Esophagus muscularis mucosa (tissue), 4 donors: Measurements from ENCODE around the gene LMAN1. TPM values are rescaled to one million over a fixed set of nuclear protein-coding genes. Genes with fewer than 3 reads are reported as not detected.

Experiments
- DNase-seq: peaks from one replicate; pipeline ENCODE4 v3.0.0-alpha.2; 2017; ENCODE audit errors: extremely low spot score
- H3K27ac ChIP-seq, 4 donors: fragments of 200-600 bp; sonication (generic); replicated peaks in 1 of 4; 1 replicate in 3 of 4; 2 replicates in 1 of 4; pipeline ENCODE4 v1.5.1; 2016 to 2019; ENCODE audit warnings: mild to moderate bottlenecking in 1 of 4
- H3K27me3 ChIP-seq, 4 donors: fragments of 200-600 bp; sonication (generic); one replicate each; pipeline versions ENCODE4 v1.5.1 to v1.6.0; 2016 to 2019
- H3K36me3 ChIP-seq, 4 donors: fragments of 200-600 bp; sonication (generic); one replicate each; pipeline ENCODE4 v1.5.1; 2016 to 2019
- H3K4me1 ChIP-seq, 4 donors: fragments of 200-600 bp; sonication (generic); one replicate each; pipeline ENCODE4 v1.5.1; 2016 to 2019
- H3K4me3 ChIP-seq, 4 donors: fragments of 200-600 bp; sonication (generic); 1 replicate in 2 of 4; 2 replicates in 2 of 4; pipeline ENCODE4 v1.5.1; 2016 to 2019; ENCODE audit warnings: mild to moderate bottlenecking in 4 of 4, moderate library complexity in 1 of 4
- H3K9me3 ChIP-seq, 4 donors: fragments of 200-600 bp; sonication (generic); 1 replicate in 3 of 4; 2 replicates in 1 of 4; pipeline ENCODE4 v1.5.1; 2016 to 2019
- CTCF ChIP-seq, 3 experiments: fragments of 200-600 bp in 2 of 3; fragments of 450-650 bp in 1 of 3; sonication (generic) in 2 of 3; IDR thresholded peaks; one replicate each; pipeline ENCODE4 v1.5.1; 2017 to 2019; ENCODE audit warnings: antibody characterized with exemption in 3 of 3, mild to moderate bottlenecking in 2 of 3, moderate library complexity in 1 of 3
- EP300 ChIP-seq: sonication (generic); formaldehyde crosslinking; IDR thresholded peaks from one replicate; pipeline ENCODE4 v1.6.1; 2017; ENCODE audit warnings: antibody characterized with exemption
- POLR2A ChIP-seq: fragments of 450-650 bp; IDR thresholded peaks from one replicate; pipeline ENCODE4 v1.6.1; 2017; ENCODE audit warnings: antibody characterized with exemption, moderate library complexity, mild to moderate bottlenecking, low read depth
- POLR2AphosphoS5 ChIP-seq, 2 donors: sonication (generic); formaldehyde crosslinking; IDR thresholded peaks; one replicate each; pipeline ENCODE4 v1.6.1; 2017; ENCODE audit warnings: antibody characterized with exemption in 2 of 2
- WGBS: methylation state at CpG from one replicate; pipeline ENCODE4 v1.1.5; 2018; 5-methylcytosine and 5-hydroxymethylcytosine counted together
- intact Hi-C: fragments of 100-400 bp; cut with DNase I; formaldehyde crosslinking; loops from one replicate; pipeline ENCODE4 v1.15.1; 2023
- total RNA-seq, 4 donors: library from RNA; depleted of rRNA; stranded (reverse); fragments of >200 nt; gene quantifications; one replicate each; pipeline versions ENCODE4 v1.1.0 to v1.2.1, GENCODE V29; 2016

The LMAN1 gene
- total RNA-seq, 4 donors from 2014 or later = 51.8 to 61.4 (median 55.3) TPM

GRCh38 chr18:59393381-59393780 lies 34.3 kb upstream of the LMAN1 start:
- 74% methylated on average over 3 of the region's 3 CpGs for WGBS
- Histone ChIP-seq H3K4me1 (no peaks in the 10 kb centered on the region), H3K36me3 (no peaks in the 10 kb centered on the region), H3K27ac (no peak overlapping the region), H3K27me3 (peaks cover 0 to 8% (median 0%) of the 10 kb centered on the region in 4 donors), H3K9me3 (no peaks in the 10 kb centered on the region), H3K4me3 (no peak overlapping the region)
- intact Hi-C loops = no loop called here
- TF ChIP-seq EP300 = no peak
- no peak for TF ChIP-seq CTCF (IDR thresholded peaks at IDR 0.05)
- TF ChIP-seq POLR2A = no peak
- TF ChIP-seq POLR2AphosphoS5 (IDR thresholded peaks at IDR 0.05) = no peak
- no peak for DNase-seq

DNA sequence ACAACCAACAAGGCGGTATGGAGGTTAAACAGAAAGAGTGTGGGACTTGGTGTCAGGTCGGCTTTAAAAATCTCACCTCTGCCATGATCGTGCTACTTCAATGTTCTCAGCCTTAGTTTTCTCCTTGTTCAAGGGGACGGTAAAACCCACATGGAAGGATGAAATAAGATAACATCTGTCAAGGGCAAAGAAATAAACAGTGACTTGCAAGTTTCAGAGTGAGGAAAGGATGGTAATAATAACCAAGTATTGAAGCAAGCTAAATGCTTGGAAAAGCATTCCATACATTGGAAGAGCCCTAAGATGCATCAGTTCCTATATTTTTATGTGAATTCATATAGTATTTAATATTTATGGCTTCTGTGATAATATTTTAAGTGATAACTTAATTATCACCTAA lies 29.8 kb upstream of the LMAN1 start:
- Histone ChIP-seq H3K4me1 (no peaks in the 10 kb centered on the region), H3K27me3 (no peaks in the 10 kb centered on the region), H3K9me3 (no peaks in the 10 kb centered on the region), H3K36me3 (no peaks in the 10 kb centered on the region), H3K4me3 (no peak overlapping the region), H3K27ac (no peak overlapping the region)
- 70% methylated on average over 4 of the region's 4 CpGs for WGBS
- intact Hi-C loops = no loop called here
- no peak for TF ChIP-seq POLR2A
- TF ChIP-seq POLR2AphosphoS5 (IDR thresholded peaks at IDR 0.05) = no peak
- no peak for TF ChIP-seq CTCF (IDR thresholded peaks at IDR 0.05)
- TF ChIP-seq EP300 = no peak
- DNase-seq = no peak

GRCh38 chr18:59387687-59388565 lies 28.9 kb upstream of the LMAN1 start:
- no peak overlapping the region for H3K27ac ChIP-seq
- no peak for DNase-seq
- no peak overlapping the region for H3K4me3 ChIP-seq
- intact Hi-C loops = no loop called here
- no peaks in the 10 kb centered on the region for H3K36me3 ChIP-seq
- TF ChIP-seq EP300 (no peak), POLR2A (no peak), POLR2AphosphoS5 (IDR thresholded peaks at IDR 0.05) (no peak), CTCF (IDR thresholded peaks at IDR 0.05) (no peak)
- no peaks in the 10 kb centered on the region for H3K9me3 ChIP-seq
- H3K27me3 ChIP-seq = no peaks in the 10 kb centered on the region
- no peaks in the 10 kb centered on the region for H3K4me1 ChIP-seq
- WGBS = 78% methylated on average over 11 of the region's 11 CpGs

- Histone ChIP-seq H3K4me3 (no peak overlapping the region), H3K36me3 (no peaks in the 10 kb centered on the region), H3K4me1 (no peaks in the 10 kb centered on the region), H3K27ac (no peak overlapping the region), H3K9me3 (no peaks in the 10 kb centered on the region), H3K27me3 (no peaks in the 10 kb centered on the region)
- intact Hi-C loops = no loop called here
- WGBS = 77% methylated on average over 8 of the region's 8 CpGs
- TF ChIP-seq POLR2AphosphoS5 (IDR thresholded peaks at IDR 0.05) (no peak), CTCF (IDR thresholded peaks at IDR 0.05) (no peak), POLR2A (no peak), EP300 (no peak)
- DNase-seq = no peak
These were observed 28.0 kb upstream of the LMAN1 start for GRCh38 chr18:59386909-59387686.
